GM10266 (cell line): ENCODE measurements around the gene IRF6.

Source experiments
- DNase-seq: peaks from one replicate; pipeline ENCODE4 v3.0.0; 2012; ENCODE audit errors: extremely low spot score
- CTCF ChIP-seq: IDR thresholded peaks from 2 replicates; pipeline ENCODE4 v1.5.1; 2012; ENCODE audit warnings: mild to moderate bottlenecking, low read depth; ENCODE audit not compliant: control insufficient read depth, insufficient read depth; ENCODE audit errors: missing control alignments

IRF6 gene

GRCh38 chr1:209758400-209758799 is 47.5 kb downstream of the IRF6 start:
- no peak for DNase-seq
- TF ChIP-seq CTCF = no peak

GRCh38 chr1:209756615-209757445 is 49.1 kb downstream of the IRF6 start:
- TF ChIP-seq CTCF = no peak
- peak; percentile 26 for DNase-seq

- peak; percentile 69 for DNase-seq
- TF ChIP-seq CTCF = no peak
Measured at GRCh38 chr1:209755926-209756614, 49.9 kb downstream of the IRF6 start, which contains the start of gene TRAF3IP3. Gene TRAF3IP3, plus strand, starts transcription at chr1:209756053. Its CDS starts 3,987 bp downstream, at chr1:209760040.

- DNase-seq = no peak
- no peak for TF ChIP-seq CTCF
Measured at GRCh38 chr1:209755256-209755655, 50.7 kb downstream of the IRF6 start.

- no peak for TF ChIP-seq CTCF
- DNase-seq = no peak
Measured at GRCh38 chr1:209752890-209753289, 53.1 kb downstream of the IRF6 start.

GRCh38 chr1:209751627-209752231 is 54.2 kb downstream of the IRF6 start:
- TF ChIP-seq CTCF = no peak
- DNase-seq = peak; percentile 61

GRCh38 chr1:209749670-209750323 is 56.1 kb downstream of the IRF6 start:
- no peak for TF ChIP-seq CTCF
- no peak for DNase-seq
